HepG2 (cell line): ENCODE measurements around the gene TGM1. TPM values are rescaled to one million over a fixed set of nuclear protein-coding genes. Genes with fewer than 3 reads are reported as not detected.

ENCODE experiments used
- ATAC-seq: fragments of 200-7000 bp; cut with Tn5 transposase; 3 replicates; pipeline ENCODE4 v1.9.1; 2020; ENCODE audit warnings: mild to moderate bottlenecking, moderate library complexity
- BruUV-seq: library from RNA; stranded (reverse); fragments of 400-500 nt; replicated peaks from 2 replicates; lab custom pipeline; 2021; lab: Mats Ljungman, UMichigan
- CTCF ChIA-PET: fragments of 300-600 bp; formaldehyde crosslinking; extraction: SDS; loops from one replicate; lab custom pipeline; 2021; ENCODE audit warnings: low total read pairs, inconsistent platforms, low intra/inter-chr PET ratio; lab: Yijun Ruan, JAX
- POLR2A ChIA-PET: fragments of 350-600 bp; sonication (Branson Sonifier 250); formaldehyde crosslinking; loops from one replicate; lab custom pipeline; 2020; ENCODE audit warnings: antibody characterized with exemption, inconsistent platforms; lab: Yijun Ruan, JAX
- DNase-seq: peaks from one replicate; pipeline ENCODE4 v3.0.0-alpha.2; 2015; ENCODE audit warnings: low spot score
- FAIRE-seq: peaks from 3 replicates; lab custom pipeline; 2011; peaks lifted over from hg19 to GRCh38; lab: Jason Lieb, UNC
- H2AFZ ChIP-seq: one replicate; pipeline ENCODE4 v1.6.1; 2011; ENCODE audit warnings: low read length, inconsistent platforms
- H3K27ac ChIP-seq: fragments of 300-600 bp; 3 replicates; pipeline ENCODE4 v1.8.0; 2011; ENCODE audit warnings: mixed run types, mild to moderate bottlenecking, mixed read lengths, low read length, inconsistent platforms; ENCODE audit not compliant: insufficient read depth; ENCODE audit errors: extremely low read length
- H3K27me3 ChIP-seq, 2 experiments: fragments of 200-600 bp in 1 of 2; 2 replicates in 1 of 2; 3 replicates in 1 of 2; pipeline versions ENCODE4 v1.6.0 to v1.8.0; 2011; ENCODE audit warnings: low read length in 2 of 2, mild to moderate bottlenecking in 2 of 2, moderate library complexity in 2 of 2, inconsistent platforms in 1 of 2; ENCODE audit not compliant: insufficient read depth in 2 of 2, control insufficient read depth in 1 of 2
- H3K36me3 ChIP-seq, 2 experiments: fragments of 200-600 bp in 1 of 2; replicated peaks in 1 of 2; 2 replicates in 1 of 2; 3 replicates in 1 of 2; pipeline versions ENCODE4 v1.5.1 to v1.8.0; 2011; ENCODE audit warnings: low read length in 2 of 2, inconsistent platforms in 1 of 2; ENCODE audit not compliant: insufficient read depth in 2 of 2, control insufficient read depth in 1 of 2
- H3K4me1 ChIP-seq: 2 replicates; pipeline ENCODE4 v1.5.1; 2012; ENCODE audit warnings: low read length, inconsistent platforms; ENCODE audit not compliant: insufficient read depth
- H3K4me2 ChIP-seq: 2 replicates; pipeline ENCODE4 v1.6.0; 2011; ENCODE audit warnings: low read depth, low read length, inconsistent platforms
- H3K4me3 ChIP-seq, 3 experiments: fragments of 200-600 bp in 1 of 3; sonication (generic), shearing (Covaris generic) in 1 of 3; replicated peaks in 1 of 3; 2 replicates each; pipeline ENCODE4 v1.5.1; 2011 to 2016; ENCODE audit warnings: low read length in 3 of 3, inconsistent platforms in 2 of 3, low read depth in 2 of 3, mild to moderate bottlenecking in 2 of 3, control low read depth in 1 of 3, mixed read lengths in 1 of 3; ENCODE audit not compliant: insufficient read depth in 1 of 3
- H3K79me2 ChIP-seq: one replicate; pipeline ENCODE4 v1.6.1; 2011; ENCODE audit warnings: low read length, inconsistent platforms; ENCODE audit not compliant: insufficient read depth
- H3K9ac ChIP-seq: 2 replicates; pipeline ENCODE4 v1.6.0; 2011; ENCODE audit warnings: mild to moderate bottlenecking, low read depth, low read length, inconsistent platforms; ENCODE audit not compliant: insufficient read depth
- H3K9me3 ChIP-seq: 2 replicates; pipeline ENCODE4 v1.5.1; 2012; ENCODE audit warnings: mild to moderate bottlenecking, low read length
- H4K20me1 ChIP-seq: 2 replicates; pipeline ENCODE4 v1.6.0; 2011; ENCODE audit warnings: inconsistent platforms, mild to moderate bottlenecking, low read length, moderate library complexity; ENCODE audit not compliant: insufficient read depth
- GABPB1 ChIP-seq: IDR thresholded peaks from 2 replicates; pipeline ENCODE4 v1.6.1; 2016; ENCODE audit warnings: mild to moderate bottlenecking, missing genetic modification reagents, moderate library complexity, missing compliant biosample characterization
- IKZF5 ChIP-seq: IDR thresholded peaks from 2 replicates; pipeline ENCODE4 v1.6.1; 2018; ENCODE audit warnings: missing genetic modification reagents, mild to moderate bottlenecking, missing compliant biosample characterization
- JUND ChIP-seq: sonication (generic); formaldehyde crosslinking; IDR thresholded peaks from 2 replicates; pipeline ENCODE4 v1.8.0; 2022; ENCODE audit warnings: mild to moderate bottlenecking, missing genetic modification reagents
- NFE2L1 ChIP-seq: sonication (generic); formaldehyde crosslinking; IDR thresholded peaks from 2 replicates; pipeline ENCODE4 v1.4.0; 2020; ENCODE audit warnings: missing genetic modification reagents, mild to moderate bottlenecking, borderline replicate concordance
- PRDM10 ChIP-seq: sonication (generic); formaldehyde crosslinking; IDR thresholded peaks from 2 replicates; pipeline ENCODE4 v1.4.0; 2020; ENCODE audit warnings: low read depth, missing genetic modification reagents
- SIX1 ChIP-seq: sonication (generic); formaldehyde crosslinking; IDR thresholded peaks from 2 replicates; pipeline ENCODE4 v1.4.0; 2020; ENCODE audit warnings: missing genetic modification reagents, borderline replicate concordance
- SMAD9 ChIP-seq: sonication (generic); formaldehyde crosslinking; IDR thresholded peaks from 2 replicates; pipeline ENCODE4 v1.5.1; 2020; ENCODE audit warnings: mild to moderate bottlenecking, missing genetic modification reagents
- THAP8 ChIP-seq: sonication (generic); formaldehyde crosslinking; IDR thresholded peaks from 2 replicates; pipeline ENCODE4 v1.5.1; 2020; ENCODE audit warnings: missing genetic modification reagents, mild to moderate bottlenecking, borderline replicate concordance
- ZBTB44 ChIP-seq: sonication (generic); formaldehyde crosslinking; IDR thresholded peaks from 2 replicates; pipeline ENCODE4 v1.4.0; 2020; ENCODE audit warnings: missing genetic modification reagents
- ZMYM2 ChIP-seq: sonication (generic); formaldehyde crosslinking; IDR thresholded peaks from 2 replicates; pipeline ENCODE4 v1.8.0; 2022; ENCODE audit warnings: mild to moderate bottlenecking, missing genetic modification reagents
- ZNF280B ChIP-seq: sonication (generic); formaldehyde crosslinking; IDR thresholded peaks from 2 replicates; pipeline ENCODE4 v1.5.0; 2020; ENCODE audit warnings: missing genetic modification reagents, mild to moderate bottlenecking, borderline replicate concordance
- ZNF550 ChIP-seq: sonication (generic); formaldehyde crosslinking; IDR thresholded peaks from 2 replicates; pipeline ENCODE4 v1.4.0; 2020; ENCODE audit warnings: mild to moderate bottlenecking, missing genetic modification reagents, borderline replicate concordance
- ZNF572 ChIP-seq: sonication (generic); formaldehyde crosslinking; IDR thresholded peaks from 2 replicates; pipeline ENCODE4 v1.5.1; 2020; ENCODE audit warnings: mild to moderate bottlenecking, missing genetic modification reagents
- ZSCAN22 ChIP-seq: sonication (generic); formaldehyde crosslinking; IDR thresholded peaks from 2 replicates; pipeline ENCODE4 v1.4.0; 2020; ENCODE audit warnings: mild to moderate bottlenecking, missing genetic modification reagents
- WGBS: methylation state at CpG from one replicate; pipeline ENCODE4 v1.1.6; 2017; ENCODE audit warnings: low lambda C conversion rate; 5-methylcytosine and 5-hydroxymethylcytosine counted together
- in situ Hi-C: cut with HindIII; loops from 2 replicates; pipeline ENCODE4 v1.10.0; 2017; ENCODE audit warnings: low pct_unique_long_range_greater_than_20kb; ENCODE audit not compliant: extremely low pct_ligation_motif_present
- intact Hi-C: fragments of 100-400 bp; cut with micrococcal nuclease; formaldehyde crosslinking; loops from one replicate; pipeline ENCODE4 v1.10.0; 2022; ENCODE audit not compliant: unreplicated experiment
- polyA plus RNA-seq, 8 experiments: library from polyadenylated mRNA; depleted of rRNA in 3 of 8; stranded (reverse) in 7 of 8; unstranded in 1 of 8; fragments of >200 nt; fragmentation: Illumina TruSeq in 4 of 8; extraction: Trizol in 4 of 8; gene quantifications; 2 replicates each; pipeline versions ENCODE4 v1.2.1 to v1.2.3, GENCODE V29; 2011 to 2016; ENCODE audit warnings: low read depth in 4 of 8, missing spikeins in 1 of 8, mixed read lengths in 1 of 8; ENCODE audit not compliant: insufficient read depth in 1 of 8
- total RNA-seq, 5 experiments: library from RNA; depleted of rRNA; stranded (reverse); fragments of >200 nt; fragmentation: Illumina TruSeq; extraction: Trizol; gene quantifications; 2 replicates each; pipeline ENCODE4 v1.2.3, GENCODE V29; 2016; ENCODE audit warnings: low read depth in 1 of 5

TGM1 gene
- total and polyA plus RNA-seq, 2 of the 13 experiments (the other 11 are each of a cell fraction or from before 2014, with no cell fraction given) = 3.2 to 10.6 TPM

- TF ChIP-seq ZBTB44 (CRISPR knock-in tag) (no peak), SMAD9 (peak; percentile 51; the same call in 1 of the 2 replicates), ZSCAN22 (CRISPR knock-in tag) (no peak), NFE2L1 (CRISPR knock-in tag) (peak; percentile 68; the same call in 1 of the 2 replicates)
Observed at GRCh38 chr14:24307156-24307574, 44.2 kb upstream of the TGM1 start (continued).

- DNase-seq (no peak), ATAC-seq (no peak), FAIRE-seq (no peak)
- H3K36me3 ChIP-seq = peaks cover 49 to 58% of the 10 kb centered on the region in 2 experiments
- no peaks in the 10 kb centered on the region; a peak in 1 of 5 replicates for H3K27me3 ChIP-seq
- H3K27ac ChIP-seq = no peak overlapping the region
- H3K9ac ChIP-seq = no peak overlapping the region
- no peak overlapping the region for H2AFZ ChIP-seq
- peaks cover 33% of the 10 kb centered on the region for H3K79me2 ChIP-seq
- in situ Hi-C loops = no loop called here
- peaks cover 53% of the 10 kb centered on the region for H3K4me1 ChIP-seq
- no TSS peak for BruUV-seq
- WGBS = 98% methylated on average over 11 of the region's 11 CpGs
- ChIA-PET CTCF (no interaction called here), POLR2A (interaction anchor here (1.3 to 24.7 kb wide), 3 partner anchors 33 to 88 kb away, joined by 3 to 850 read pairs (median 12); partner anchors contain the start of genes GMPR2, MDP1, NEDD8 and RABGGTA)
- no peak overlapping the region for H3K4me3 ChIP-seq
- no peaks in the 10 kb centered on the region for H3K9me3 ChIP-seq
- 0 out of 2 replicates have a peak, but pooled peaks cover 4% of the 10 kb centered on the region for H4K20me1 ChIP-seq
- no peak overlapping the region for H3K4me2 ChIP-seq
- intact Hi-C loops = no loop called here
- no peak for TF ChIP-seq PRDM10 (CRISPR knock-in tag)
- no peak for TF ChIP-seq ZNF572 (CRISPR knock-in tag)
- TF ChIP-seq ZMYM2 (CRISPR knock-in tag) = no peak
- no peak; the same call in 1 of the 2 replicates for TF ChIP-seq ZNF280B (CRISPR knock-in tag)
- TF ChIP-seq JUND = no peak
- TF ChIP-seq GABPB1 = 0 out of 2 replicates have a peak, but pooled peaks have one; percentile 6
- no peak for TF ChIP-seq IKZF5 (CRISPR knock-in tag)
- no peak for TF ChIP-seq SIX1 (CRISPR knock-in tag)
- TF ChIP-seq ZNF550 (CRISPR knock-in tag) = no peak
- TF ChIP-seq THAP8 = no peak
Observed at GRCh38 chr14:24304019-24304387, 41.0 kb upstream of the TGM1 start.
